OCI-LY1 (cell line): ENCODE results near the gene CLPX.

ENCODE experiments used
- H2AFZ ChIP-seq: fragments of 200-600 bp; sonication (generic), shearing (Covaris generic); 2 replicates; pipeline ENCODE4 v1.6.0; 2014; ENCODE audit warnings: antibody characterized with exemption, mild to moderate bottlenecking, low read length
- H3F3A ChIP-seq: fragments of 200-600 bp; sonication (generic), shearing (Covaris generic); 2 replicates; pipeline ENCODE4 v1.6.0; 2014; ENCODE audit warnings: mild to moderate bottlenecking, antibody characterized with exemption, low read length, moderate library complexity; ENCODE audit not compliant: insufficient read depth
- H3K27ac ChIP-seq: fragments of 200-600 bp; sonication (generic); 2 replicates; pipeline ENCODE4 v1.5.1; 2014; ENCODE audit warnings: low read length, mixed run types, mild to moderate bottlenecking, low read depth; ENCODE audit not compliant: poor library complexity, severe bottlenecking
- H3K27me3 ChIP-seq: fragments of 200-600 bp; sonication (generic); 2 replicates; pipeline ENCODE4 v1.6.0; 2014; ENCODE audit warnings: antibody characterized with exemption, mild to moderate bottlenecking, low read length, moderate library complexity; ENCODE audit not compliant: insufficient read depth
- H3K36me3 ChIP-seq: fragments of 200-600 bp; sonication (generic); 2 replicates; pipeline ENCODE4 v1.6.1; 2014; ENCODE audit warnings: mild to moderate bottlenecking, antibody characterized with exemption, low read length, moderate library complexity, mixed read lengths; ENCODE audit not compliant: insufficient read depth
- H3K4me1 ChIP-seq: fragments of 200-600 bp; sonication (generic); 2 replicates; pipeline ENCODE4 v1.5.1; 2014; ENCODE audit warnings: mild to moderate bottlenecking, low read length, moderate library complexity; ENCODE audit not compliant: insufficient read depth, severe bottlenecking
- H3K4me2 ChIP-seq: fragments of 200-600 bp; sonication (generic), shearing (Covaris generic); 2 replicates; pipeline ENCODE4 v1.6.1; 2014; ENCODE audit warnings: low read length
- H3K4me3 ChIP-seq: fragments of 200-600 bp; sonication (generic); 2 replicates; pipeline ENCODE4 v1.5.1; 2014; ENCODE audit warnings: low read length, low read depth, mild to moderate bottlenecking, mixed read lengths; ENCODE audit not compliant: poor library complexity, severe bottlenecking
- H3K79me2 ChIP-seq: fragments of 200-600 bp; shearing (Covaris generic); 2 replicates; pipeline ENCODE4 v1.6.1; 2016; ENCODE audit warnings: mixed run types, low read length, mixed read lengths; ENCODE audit not compliant: insufficient read depth
- H3K9ac ChIP-seq: fragments of 200-600 bp; sonication (generic), shearing (Covaris generic); 2 replicates; pipeline ENCODE4 v1.6.1; 2014; ENCODE audit warnings: mild to moderate bottlenecking, low read length, mixed read lengths
- H3K9me2 ChIP-seq: fragments of 200-600 bp; sonication (generic), shearing (Covaris generic); 2 replicates; pipeline ENCODE4 v1.6.1; 2014; ENCODE audit warnings: low read depth, mild to moderate bottlenecking, low read length, mixed read lengths
- H3K9me3 ChIP-seq: fragments of 200-600 bp; shearing (Covaris generic); 2 replicates; pipeline ENCODE4 v1.6.1; 2014; ENCODE audit warnings: low read length, mixed read lengths
- H4K20me1 ChIP-seq: fragments of 200-600 bp; sonication (generic), shearing (Covaris generic); 2 replicates; pipeline ENCODE4 v1.6.0; 2016; ENCODE audit warnings: mild to moderate bottlenecking, low read length; ENCODE audit not compliant: insufficient read depth
- CTCF ChIP-seq: fragments of 200-600 bp; sonication (generic), shearing (Covaris generic); IDR thresholded peaks from 2 replicates; pipeline ENCODE4 v1.5.1; 2017; ENCODE audit warnings: mild to moderate bottlenecking, antibody characterized with exemption, low read length, moderate library complexity, mixed read lengths
- EZH2 ChIP-seq: fragments of 200-600 bp; sonication (generic), shearing (Covaris generic); IDR thresholded peaks from 2 replicates; pipeline ENCODE4 v1.8.0; 2017; ENCODE audit warnings: borderline replicate concordance, mixed run types, mild to moderate bottlenecking, antibody characterized with exemption, low read length, moderate library complexity, mixed read lengths

CLPX gene

GRCh38 chr15:65222891-65223290 is 37.7 kb upstream of the CLPX start:
- no peak for TF ChIP-seq CTCF
- no peak for TF ChIP-seq EZH2
- H3K79me2 ChIP-seq = no peaks in the 10 kb centered on the region
- H3K27me3 ChIP-seq = no peaks in the 10 kb centered on the region
- no peak overlapping the region for H3K27ac ChIP-seq
- no peaks in the 10 kb centered on the region for H3K4me1 ChIP-seq
- H3K9ac ChIP-seq = no peak overlapping the region
- H3F3A ChIP-seq = no peaks in the 10 kb centered on the region
- H3K4me3 ChIP-seq = no peak overlapping the region
- H3K9me2 ChIP-seq = no peaks in the 10 kb centered on the region
- H3K9me3 ChIP-seq = no peaks in the 10 kb centered on the region
- H3K4me2 ChIP-seq = no peak overlapping the region
- H4K20me1 ChIP-seq = no peaks in the 10 kb centered on the region
- H3K36me3 ChIP-seq = no peaks in the 10 kb centered on the region
- no peak overlapping the region for H2AFZ ChIP-seq

- Histone ChIP-seq H3K4me1 (no peaks in the 10 kb centered on the region), H3K36me3 (no peaks in the 10 kb centered on the region), H3K27ac (no peak overlapping the region), H3K79me2 (no peaks in the 10 kb centered on the region), H3K9me2 (no peaks in the 10 kb centered on the region), H3K27me3 (no peaks in the 10 kb centered on the region), H3K9ac (no peak overlapping the region), H3K4me2 (no peak overlapping the region), H2AFZ (no peak overlapping the region), H3F3A (no peaks in the 10 kb centered on the region), H3K9me3 (no peaks in the 10 kb centered on the region), H4K20me1 (no peaks in the 10 kb centered on the region), H3K4me3 (no peak overlapping the region)
- TF ChIP-seq EZH2 = no peak
- TF ChIP-seq CTCF = no peak
Observed at GRCh38 chr15:65221697-65222096, 36.6 kb upstream of the CLPX start.

GRCh38 chr15:65219137-65219536 is 34.0 kb upstream of the CLPX start:
- no peaks in the 10 kb centered on the region for H3K27me3 ChIP-seq
- no peak overlapping the region for H3K4me2 ChIP-seq
- H4K20me1 ChIP-seq = no peaks in the 10 kb centered on the region
- no peaks in the 10 kb centered on the region for H3K79me2 ChIP-seq
- TF ChIP-seq CTCF (no peak), EZH2 (no peak)
- H3K36me3 ChIP-seq = no peaks in the 10 kb centered on the region
- H3K9me2 ChIP-seq = no peaks in the 10 kb centered on the region
- no peaks in the 10 kb centered on the region for H3K9me3 ChIP-seq
- H3K9ac ChIP-seq = no peak overlapping the region
- H3K4me1 ChIP-seq = no peaks in the 10 kb centered on the region
- H2AFZ ChIP-seq = no peak overlapping the region
- H3K4me3 ChIP-seq = no peak overlapping the region
- H3F3A ChIP-seq = no peaks in the 10 kb centered on the region
- no peak overlapping the region for H3K27ac ChIP-seq
